Activated T-cell treated with anti-CD3 and anti-CD28 coated beads for 48 hours (primary cell): ENCODE data around the gene COL6A2.
"Not testable (repeated sequence)": the region's sequence is repeated elsewhere in the genome, so short reads cannot be mapped to it uniquely, and the experiment has no call there.

Experiments used
- DNase-seq: peaks from one replicate; pipeline ENCODE4 v3.0.0-alpha.2; 2020; ENCODE audit warnings: low read depth

Gene COL6A2

GRCh38 chr21:46156678-46157077, 58.8 kb downstream of the COL6A2 start:
- no peak for DNase-seq

- DNase-seq: no peak
These were observed 59.6 kb downstream of the COL6A2 start for GRCh38 chr21:46157396-46157986.

- DNase-seq: no peak
These were observed 60.1 kb downstream of the COL6A2 start for GRCh38 chr21:46157987-46158451.

- DNase-seq: no peak
These were observed 60.9 kb downstream of the COL6A2 start for GRCh38 chr21:46158666-46159300.

GRCh38 chr21:46159390-46159789, 61.5 kb downstream of the COL6A2 start:
- DNase-seq: no peak

GRCh38 chr21:46159841-46160656, 62.1 kb downstream of the COL6A2 start:
- DNase-seq: no peak

- no peak for DNase-seq
These were observed 62.7 kb downstream of the COL6A2 start for GRCh38 chr21:46160657-46160906.

- DNase-seq: no peak
These were observed 63.2 kb downstream of the COL6A2 start for GRCh38 chr21:46160907-46161632.

- no peak for DNase-seq
These were observed 64.0 kb downstream of the COL6A2 start for GRCh38 chr21:46161633-46162592.

- DNase-seq: no peak
These were observed 65.5 kb downstream of the COL6A2 start for GRCh38 chr21:46163380-46163779.

- DNase-seq: no peak
These were observed 67.2 kb downstream of the COL6A2 start for GRCh38 chr21:46165098-46165497.

GRCh38 chr21:46168238-46168637, 70.3 kb downstream of the COL6A2 start:
- DNase-seq: no peak

- no peak for DNase-seq
These were observed 70.9 kb downstream of the COL6A2 start for GRCh38 chr21:46168659-46169386.

- DNase-seq: not testable (repeated sequence)
These were observed 72.7 kb downstream of the COL6A2 start for GRCh38 chr21:46170436-46171193.

- no peak for DNase-seq
These were observed 73.7 kb downstream of the COL6A2 start for GRCh38 chr21:46171585-46171984.

GRCh38 chr21:46171996-46172862, 74.3 kb downstream of the COL6A2 start:
- DNase-seq: no peak

GRCh38 chr21:46172863-46173528, 75.1 kb downstream of the COL6A2 start:
- DNase-seq: no peak

GRCh38 chr21:46173573-46173972, 75.7 kb downstream of the COL6A2 start:
- no peak for DNase-seq
